H1 (cell line): ENCODE data around the gene DYNC1LI1. TPM values are rescaled to one million over a fixed set of nuclear protein-coding genes. Genes with fewer than 3 reads are reported as not detected.

Experiments used
- CTCF ChIA-PET: fragments of 300-600 bp; sonication (Branson Sonifier 250); formaldehyde crosslinking; loops from one replicate; lab custom pipeline; 2021; ENCODE audit not compliant: partially characterized antibody; lab: Charles Lee
- POLR2A ChIA-PET: fragments of 300-600 bp; sonication (Branson Sonifier 250); formaldehyde crosslinking; loops from one replicate; lab custom pipeline; 2021; ENCODE audit warnings: inconsistent platforms; ENCODE audit not compliant: partially characterized antibody; lab: Charles Lee
- DNase-seq, 2 experiments: peaks; one replicate each; pipeline versions ENCODE4 v3.0.0 to v3.0.0-alpha.2; 2010 to 2022; ENCODE audit warnings: low spot score in 2 of 2, low read depth in 1 of 2, mixed read lengths in 1 of 2
- FAIRE-seq: peaks from 2 replicates; lab custom pipeline; 2011; peaks lifted over from hg19 to GRCh38; lab: Jason Lieb, UNC
- H2AFZ ChIP-seq: 2 replicates; pipeline ENCODE4 v1.8.1; 2012; ENCODE audit warnings: low read length, inconsistent platforms
- H2AK5ac ChIP-seq: 2 replicates; pipeline ENCODE4 v1.6.1; 2013; ENCODE audit warnings: low read depth, low read length
- H2BK120ac ChIP-seq: replicated peaks from 2 replicates; pipeline ENCODE3; 2013; ENCODE audit warnings: low read depth, low read length, inconsistent platforms
- H2BK12ac ChIP-seq: 2 replicates; pipeline ENCODE4 v1.6.1; 2013; ENCODE audit warnings: low read depth, low read length
- H2BK15ac ChIP-seq: 2 replicates; pipeline ENCODE4 v1.6.1; 2013; ENCODE audit warnings: low read length
- H2BK20ac ChIP-seq: 2 replicates; pipeline ENCODE4 v1.6.1; 2013; ENCODE audit warnings: low read length
- H2BK5ac ChIP-seq: 2 replicates; pipeline ENCODE4 v1.6.1; 2013; ENCODE audit warnings: low read depth, low read length
- H3K14ac ChIP-seq: 2 replicates; pipeline ENCODE4 v1.6.1; 2013; ENCODE audit warnings: inconsistent platforms; ENCODE audit not compliant: insufficient read length
- H3K18ac ChIP-seq: 2 replicates; pipeline ENCODE4 v1.6.1; 2013; ENCODE audit warnings: low read length; ENCODE audit errors: extremely low read depth
- H3K23ac ChIP-seq: 2 replicates; pipeline ENCODE4 v1.6.1; 2013; ENCODE audit warnings: inconsistent platforms; ENCODE audit not compliant: insufficient read length
- H3K23me2 ChIP-seq: 2 replicates; pipeline ENCODE4 v1.6.1; 2013; ENCODE audit warnings: low read depth, low read length
- H3K27ac ChIP-seq: 2 replicates; pipeline ENCODE4 v1.6.1; 2011; ENCODE audit warnings: low read depth, low read length, inconsistent platforms
- H3K27me3 ChIP-seq, 4 experiments: replicated peaks in 1 of 4; 1 replicate in 1 of 4; 2 replicates in 3 of 4; pipeline versions ENCODE4 v1.6.1 to v1.8.1; 2011 to 2013; ENCODE audit warnings: low read length in 3 of 4, mild to moderate bottlenecking in 3 of 4, inconsistent platforms in 2 of 4, mixed read lengths in 2 of 4, moderate library complexity in 1 of 4; ENCODE audit not compliant: control insufficient read depth in 3 of 4, insufficient read depth in 3 of 4; ENCODE audit errors: extremely low read depth in 1 of 4
- H3K36me3 ChIP-seq, 4 experiments: 2 replicates each; pipeline versions ENCODE4 v1.6.1 to v1.8.1; 2011 to 2013; ENCODE audit warnings: mild to moderate bottlenecking in 4 of 4, low read length in 3 of 4, moderate library complexity in 2 of 4, control low read depth in 1 of 4, inconsistent platforms in 1 of 4; ENCODE audit not compliant: insufficient read depth in 4 of 4, control insufficient read depth in 2 of 4
- H3K4ac ChIP-seq: replicated peaks from 2 replicates; pipeline ENCODE3; 2013; ENCODE audit warnings: low read length, low read depth, mixed read lengths, inconsistent platforms; ENCODE audit not compliant: insufficient read length
- H3K4me1 ChIP-seq, 4 experiments: replicated peaks in 1 of 4; 1 replicate in 1 of 4; 2 replicates in 3 of 4; pipeline versions ENCODE4 v1.6.1 to v1.8.1; 2011 to 2013; ENCODE audit warnings: low read length in 3 of 4, inconsistent platforms in 2 of 4, mixed read lengths in 1 of 4; ENCODE audit not compliant: insufficient read depth in 4 of 4, control insufficient read depth in 3 of 4
- H3K4me2 ChIP-seq, 2 experiments: 2 replicates each; pipeline versions ENCODE4 v1.6.1 to v1.8.1; 2011 to 2013; ENCODE audit warnings: low read depth in 2 of 2, low read length in 2 of 2, control low read depth in 1 of 2, inconsistent platforms in 1 of 2, mild to moderate bottlenecking in 1 of 2; ENCODE audit not compliant: insufficient read depth in 1 of 2
- H3K4me3 ChIP-seq, 4 experiments: fragments of 200-600, 300-600 bp in 1 of 4; sonication (generic), shearing (Covaris generic), sonication (Bioruptor Twin) in 1 of 4; 2 replicates each; pipeline versions ENCODE4 v1.5.1 to v1.8.1; 2011 to 2016; ENCODE audit warnings: low read length in 4 of 4, low read depth in 3 of 4, control low read depth in 2 of 4, inconsistent platforms in 2 of 4, mild to moderate bottlenecking in 2 of 4, mixed read lengths in 1 of 4, moderate library complexity in 1 of 4; ENCODE audit not compliant: insufficient read depth in 2 of 4; ENCODE audit errors: extremely low read depth in 1 of 4
- H3K56ac ChIP-seq: replicated peaks from 2 replicates; pipeline ENCODE3; 2013; ENCODE audit warnings: low read depth, mild to moderate bottlenecking, mixed read lengths, low read length, inconsistent platforms; ENCODE audit not compliant: insufficient read length
- H3K79me1 ChIP-seq: 2 replicates; pipeline ENCODE4 v1.6.1; 2013; ENCODE audit warnings: low read depth, low read length, control low read depth
- H3K79me2 ChIP-seq, 2 experiments: 2 replicates each; pipeline versions ENCODE4 v1.6.1 to v1.8.1; 2012 to 2013; ENCODE audit warnings: low read length in 2 of 2, mild to moderate bottlenecking in 2 of 2, inconsistent platforms in 1 of 2; ENCODE audit not compliant: insufficient read depth in 2 of 2, control insufficient read depth in 1 of 2
- H3K9ac ChIP-seq, 4 experiments: replicated peaks in 1 of 4; 1 replicate in 1 of 4; 2 replicates in 3 of 4; pipeline versions ENCODE4 v1.6.1 to v1.8.1; 2011 to 2013; ENCODE audit warnings: low read depth in 3 of 4, low read length in 3 of 4, control low read depth in 2 of 4, mild to moderate bottlenecking in 2 of 4, moderate library complexity in 2 of 4, inconsistent platforms in 1 of 4; ENCODE audit errors: extremely low read depth in 1 of 4
- H3K9me3 ChIP-seq, 2 experiments: 2 replicates each; pipeline versions ENCODE4 v1.6.1 to v1.8.1; 2012 to 2013; ENCODE audit warnings: mild to moderate bottlenecking in 2 of 2, moderate library complexity in 2 of 2, control low read depth in 1 of 2, inconsistent platforms in 1 of 2, low read depth in 1 of 2, low read length in 1 of 2, mixed read lengths in 1 of 2; ENCODE audit not compliant: insufficient read depth in 2 of 2
- H4K20me1 ChIP-seq, 2 experiments: replicated peaks in 1 of 2; 2 replicates each; pipeline versions ENCODE3 to v1.8.1; 2011 to 2013; ENCODE audit warnings: inconsistent platforms in 2 of 2, low read length in 2 of 2, mild to moderate bottlenecking in 1 of 2; ENCODE audit not compliant: insufficient read depth in 2 of 2, control insufficient read depth in 1 of 2
- H4K5ac ChIP-seq: 2 replicates; pipeline ENCODE4 v1.6.1; 2013; ENCODE audit warnings: low read length, low read depth, mixed read lengths, inconsistent platforms; ENCODE audit not compliant: insufficient read length
- H4K8ac ChIP-seq: 2 replicates; pipeline ENCODE4 v1.8.0; 2013; ENCODE audit warnings: mild to moderate bottlenecking, moderate library complexity, low read length, inconsistent platforms; ENCODE audit not compliant: insufficient read depth; ENCODE audit errors: extremely low read depth
- H4K91ac ChIP-seq: replicated peaks from 2 replicates; pipeline ENCODE3; 2013; ENCODE audit warnings: low read length, mixed read lengths, inconsistent platforms; ENCODE audit not compliant: insufficient read length
- ASH2L ChIP-seq: fragments of 200-600, 300-600 bp; sonication (generic); IDR thresholded peaks from one replicate; pipeline ENCODE4 v1.7.1; 2017; ENCODE audit warnings: low read length
- BRCA1 ChIP-seq: IDR thresholded peaks from 2 replicates; pipeline ENCODE4 v1.6.1; 2012; ENCODE audit warnings: low read depth, low read length, improper control_type of control experiment
- CBX5 ChIP-seq: fragments of 300-800, 300-1000 bp; sonication (generic); IDR thresholded peaks from 2 replicates; pipeline ENCODE4 v1.7.1; 2016; ENCODE audit warnings: antibody characterized with exemption, low read length, low read depth
- FOSL1 ChIP-seq: IDR thresholded peaks from 2 replicates; pipeline ENCODE4 v1.6.1; 2011; ENCODE audit warnings: mild to moderate bottlenecking, low read depth, low read length, moderate library complexity; ENCODE audit not compliant: insufficient read depth
- HDAC6 ChIP-seq: IDR thresholded peaks from one replicate; pipeline ENCODE4 v1.7.1; 2012; ENCODE audit warnings: low read depth, mild to moderate bottlenecking, inconsistent platforms, low read length, moderate library complexity
- KDM5A ChIP-seq: fragments of 200-600 bp; IDR thresholded peaks from 2 replicates; pipeline ENCODE4 v1.7.1; 2012; ENCODE audit warnings: mild to moderate bottlenecking, low read length, inconsistent platforms, mixed read lengths
- MAFK ChIP-seq: IDR thresholded peaks from 2 replicates; pipeline ENCODE4 v1.6.1; 2012; ENCODE audit warnings: low read depth, mild to moderate bottlenecking, improper control_type of control experiment, low read length
- RXRA ChIP-seq: IDR thresholded peaks from 2 replicates; pipeline ENCODE4 v1.6.1; 2011; ENCODE audit warnings: low read depth, mild to moderate bottlenecking, low read length, moderate library complexity; ENCODE audit not compliant: insufficient read depth
- SAP30 ChIP-seq: fragments of 300-600 bp; sonication (generic); IDR thresholded peaks from 2 replicates; pipeline ENCODE4 v1.7.1; 2012; ENCODE audit warnings: low read length, moderate library complexity, mild to moderate bottlenecking, inconsistent platforms; ENCODE audit not compliant: insufficient read depth, insufficient replicate concordance
- SIN3A ChIP-seq, 2 experiments: IDR thresholded peaks in 1 of 2; conservative IDR thresholded peaks in 1 of 2; 2 replicates each; pipeline ENCODE4 v1.6.1; 2011 to 2012; ENCODE audit warnings: low read length in 2 of 2, improper control_type of control experiment in 1 of 2, low read depth in 1 of 2, mild to moderate bottlenecking in 1 of 2
- SUZ12 ChIP-seq: fragments of 200-600 bp; sonication (generic); IDR thresholded peaks from 2 replicates; pipeline ENCODE4 v1.6.1; 2012; ENCODE audit warnings: mild to moderate bottlenecking, inconsistent platforms, low read length, moderate library complexity, mixed read lengths
- TAF1 ChIP-seq: IDR thresholded peaks from 2 replicates; pipeline ENCODE4 v1.6.1; 2011; ENCODE audit warnings: mild to moderate bottlenecking, low read depth, low read length
- YY1 ChIP-seq: IDR thresholded peaks from 2 replicates; pipeline ENCODE4 v1.6.1; 2011; ENCODE audit warnings: low read depth, mild to moderate bottlenecking, low read length
- polyA plus RNA-seq, 7 experiments: library from polyadenylated mRNA; depleted of rRNA in 3 of 7; stranded (reverse) in 5 of 7; unstranded in 2 of 7; fragments of >200 nt in 5 of 7; fragments of 200-250 nt in 2 of 7; gene quantifications; 1 replicate in 5 of 7; 2 replicates in 1 of 7; 4 replicates in 1 of 7; pipeline versions ENCODE4 v1.2.1 to v1.2.3, GENCODE V29; 2011 to 2013; ENCODE audit warnings: missing spikeins in 2 of 7, mixed read lengths in 2 of 7
- total RNA-seq: library from RNA; stranded (reverse); fragmentation: NEBNext Ultra II Directional; extraction: Animal tissue kit (Norgen Biotek cat#: 25700); gene quantifications from 2 replicates; pipeline ENCODE4 v1.2.1, GENCODE V29; 2021
- TF ChIP-seq, protein P1 (sequence below): IDR thresholded peaks from 2 replicates; pipeline ENCODE4 v1.6.1; 2011; ENCODE audit warnings: low read depth, mild to moderate bottlenecking, low read length; ENCODE audit not compliant: insufficient read depth

Gene DYNC1LI1
- total and polyA plus RNA-seq, 2 of the 8 experiments (the other 6 are each of a cell fraction or from before 2014, with no cell fraction given) = 13.6 to 45.1 TPM

DNA sequence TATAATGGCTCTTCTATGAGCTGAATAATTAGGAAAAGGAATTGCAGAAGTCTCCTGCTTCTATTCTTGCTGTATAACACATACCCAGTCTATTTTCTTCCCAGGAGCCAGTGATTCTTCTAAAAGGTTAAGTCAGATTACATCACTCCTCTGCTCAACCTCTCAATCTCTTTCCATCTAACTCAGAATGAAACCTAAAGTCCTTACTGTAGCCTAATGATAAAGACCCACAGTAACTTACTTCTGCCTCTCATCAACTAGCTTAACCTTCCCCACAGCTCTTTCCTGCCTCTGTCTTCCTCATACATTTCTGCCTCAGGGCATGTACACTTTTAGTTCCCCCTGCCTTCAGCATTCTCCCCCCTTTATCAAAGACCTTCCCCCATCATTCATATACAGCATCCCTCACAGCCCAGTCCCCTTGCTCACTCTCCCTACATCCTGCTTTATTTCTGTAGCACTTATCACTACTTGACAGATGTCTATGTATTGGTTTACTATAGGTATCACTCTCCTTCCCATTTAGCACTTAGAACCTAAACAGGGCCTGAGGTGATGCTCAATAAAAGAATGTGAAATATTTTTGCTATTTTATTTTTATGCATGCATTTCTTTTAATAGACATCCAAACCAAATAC lies 39.5 kb downstream of the DYNC1LI1 start:
- no peak overlapping the region for H2BK12ac ChIP-seq
- H4K20me1 ChIP-seq = no peaks in the 10 kb centered on the region
- no peak overlapping the region for H2AK5ac ChIP-seq
- no peaks in the 10 kb centered on the region for H3K9me3 ChIP-seq
- H3K79me2 ChIP-seq = no peaks in the 10 kb centered on the region
- peaks cover 3 to 66% (median 21%) of the 10 kb centered on the region in 4 experiments; a peak in 7 of 8 replicates for H3K36me3 ChIP-seq
- DNase-seq (no peak), FAIRE-seq (no peak)
- H3K4ac ChIP-seq = no peak overlapping the region
- no peak overlapping the region for H2BK120ac ChIP-seq
- no peaks in the 10 kb centered on the region for H3K23me2 ChIP-seq
- no peak overlapping the region for H3K23ac ChIP-seq
- ChIA-PET POLR2A (interaction anchor here (1.7 kb wide), 1 partner anchor 43 kb away, joined by 3 read pairs; no protein-coding TSS in a partner anchor), CTCF (interaction anchor here (1.3 to 1.5 kb wide), 2 partner anchors 21 to 54 kb away, joined by 3 to 4 read pairs; no protein-coding TSS in a partner anchor)
- H2BK20ac ChIP-seq = no peak overlapping the region
- no peak overlapping the region for H4K8ac ChIP-seq
- no peak overlapping the region for H3K27ac ChIP-seq
- no peak overlapping the region for H2BK5ac ChIP-seq
- H3K27me3 ChIP-seq = no peaks in the 10 kb centered on the region
- H3K56ac ChIP-seq = no peak overlapping the region
- H2BK15ac ChIP-seq = no peak overlapping the region
- H3K4me3 ChIP-seq = no peak overlapping the region
- H3K18ac ChIP-seq = no peak overlapping the region
- H4K91ac ChIP-seq = no peak overlapping the region
- no peaks in the 10 kb centered on the region for H3K79me1 ChIP-seq
- H3K14ac ChIP-seq = no peak overlapping the region
- no peak overlapping the region for H2AFZ ChIP-seq
- no peak overlapping the region for H3K4me2 ChIP-seq
- no peak overlapping the region for H3K9ac ChIP-seq
- H3K4me1 ChIP-seq = no peaks in the 10 kb centered on the region
- H4K5ac ChIP-seq = no peak overlapping the region
- TF ChIP-seq SUZ12 (no peak), TAF1 (no peak), FOSL1 (no peak), YY1 (no peak), SAP30 (no peak), MAFK (no peak), BRCA1 (no peak), CBX5 (no peak), HDAC6 (no peak), ASH2L (no peak), KDM5A (no peak), RXRA (no peak), SIN3A (conservative IDR thresholded peaks at IDR 0.05 in 1 of 2, IDR thresholded peaks at IDR 0.05 in 1 of 2; ENCODE audit: low read depth in 1 of 2, low read length in 2 of 2) (no peak)
- TF ChIP-seq, protein P1, sequence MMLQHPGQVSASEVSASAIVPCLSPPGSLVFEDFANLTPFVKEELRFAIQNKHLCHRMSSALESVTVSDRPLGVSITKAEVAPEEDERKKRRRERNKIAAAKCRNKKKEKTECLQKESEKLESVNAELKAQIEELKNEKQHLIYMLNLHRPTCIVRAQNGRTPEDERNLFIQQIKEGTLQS = no peak
